ENCODE data around the gene C5orf15.

Gene C5orf15

GRCh38 chr5:133935667-133935940 lies 32.8 kb downstream of the C5orf15 start:
- DNase-seq (ENCODE audit: low read depth), result no peak
- TF ChIP-seq, protein P1, sequence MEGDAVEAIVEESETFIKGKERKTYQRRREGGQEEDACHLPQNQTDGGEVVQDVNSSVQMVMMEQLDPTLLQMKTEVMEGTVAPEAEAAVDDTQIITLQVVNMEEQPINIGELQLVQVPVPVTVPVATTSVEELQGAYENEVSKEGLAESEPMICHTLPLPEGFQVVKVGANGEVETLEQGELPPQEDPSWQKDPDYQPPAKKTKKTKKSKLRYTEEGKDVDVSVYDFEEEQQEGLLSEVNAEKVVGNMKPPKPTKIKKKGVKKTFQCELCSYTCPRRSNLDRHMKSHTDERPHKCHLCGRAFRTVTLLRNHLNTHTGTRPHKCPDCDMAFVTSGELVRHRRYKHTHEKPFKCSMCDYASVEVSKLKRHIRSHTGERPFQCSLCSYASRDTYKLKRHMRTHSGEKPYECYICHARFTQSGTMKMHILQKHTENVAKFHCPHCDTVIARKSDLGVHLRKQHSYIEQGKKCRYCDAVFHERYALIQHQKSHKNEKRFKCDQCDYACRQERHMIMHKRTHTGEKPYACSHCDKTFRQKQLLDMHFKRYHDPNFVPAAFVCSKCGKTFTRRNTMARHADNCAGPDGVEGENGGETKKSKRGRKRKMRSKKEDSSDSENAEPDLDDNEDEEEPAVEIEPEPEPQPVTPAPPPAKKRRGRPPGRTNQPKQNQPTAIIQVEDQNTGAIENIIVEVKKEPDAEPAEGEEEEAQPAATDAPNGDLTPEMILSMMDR (IDR thresholded peaks at IDR 0.05; ENCODE audit: low read depth, low read length, missing control alignments), result no peak
- H3K4me3 ChIP-seq (ENCODE audit: low read depth, low read length), result no peak overlapping the region
- in situ Hi-C loops (cut with HindIII; ENCODE audit: low sequenced_read_pairs), result no loop called here

DNA sequence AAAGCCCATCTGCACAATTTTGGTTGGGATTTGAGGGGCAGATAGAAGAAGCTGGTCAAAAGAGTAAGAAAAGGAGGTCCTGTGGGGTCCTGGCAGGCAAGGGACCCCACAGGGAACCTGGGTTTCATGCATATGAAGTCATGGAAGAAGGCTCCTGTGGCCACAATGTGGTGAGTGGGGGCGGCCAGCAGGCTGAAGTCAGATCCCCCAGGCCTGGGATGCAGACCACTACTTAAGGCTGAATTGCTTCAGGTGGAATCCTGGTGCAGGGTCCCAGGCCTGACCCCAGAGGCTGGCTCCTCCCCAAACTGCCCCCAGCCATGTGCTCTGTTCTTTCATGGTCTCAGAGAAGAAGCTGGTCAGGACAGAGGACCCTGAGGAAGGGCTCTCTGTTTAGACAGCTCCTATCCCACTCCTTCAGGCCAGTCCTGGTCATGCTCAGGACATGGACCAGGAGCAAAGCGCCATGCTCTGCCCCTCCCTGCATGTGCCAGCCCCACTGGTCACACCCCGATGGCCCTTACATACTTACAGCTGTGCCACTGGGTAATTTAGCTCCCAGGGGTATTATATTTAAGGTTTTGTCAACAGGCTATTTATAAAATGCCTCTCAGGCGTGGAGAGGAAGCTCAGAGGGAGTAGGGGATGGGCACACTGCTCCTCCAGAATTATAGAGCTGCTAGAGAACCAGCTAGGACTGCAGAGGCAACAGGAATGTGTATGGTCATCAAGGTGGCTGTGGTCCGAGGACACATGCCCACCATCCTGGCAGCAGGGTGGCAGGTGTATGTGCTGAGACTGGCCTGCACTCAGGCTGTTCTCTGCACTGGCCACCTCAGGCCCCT lies 33.4 kb downstream of the C5orf15 start:
- in situ Hi-C loops (cut with HindIII; ENCODE audit: low sequenced_read_pairs), result no loop called here
- no peak for DNase-seq (ENCODE audit: low read depth)

GRCh38 chr5:133934311-133934710 lies 34.1 kb downstream of the C5orf15 start:
- H3K4me3 ChIP-seq (ENCODE audit: low read depth, low read length), result no peak overlapping the region
- no peak for DNase-seq (ENCODE audit: low read depth)
- in situ Hi-C loops (cut with HindIII; ENCODE audit: low sequenced_read_pairs), result no loop called here
- TF ChIP-seq, protein P1 (IDR thresholded peaks at IDR 0.05; ENCODE audit: low read depth, low read length, missing control alignments), result no peak

More for the DNA sequence above, 33.4 kb downstream of the C5orf15 start:
- H3K4me3 ChIP-seq (ENCODE audit: low read depth, low read length), result no peak overlapping the region
- TF ChIP-seq, protein P1 (IDR thresholded peaks at IDR 0.05; ENCODE audit: low read depth, low read length, missing control alignments), result no peak

GRCh38 chr5:133933670-133934295 lies 34.6 kb downstream of the C5orf15 start:
- no peak overlapping the region for H3K4me3 ChIP-seq (ENCODE audit: low read depth, low read length)
- in situ Hi-C loops (cut with HindIII; ENCODE audit: low sequenced_read_pairs), result no loop called here
- TF ChIP-seq, protein P1 (IDR thresholded peaks at IDR 0.05; ENCODE audit: low read depth, low read length, missing control alignments), result no peak
- no peak for DNase-seq (ENCODE audit: low read depth)

- no peak overlapping the region for H3K4me3 ChIP-seq (ENCODE audit: low read depth, low read length)
- TF ChIP-seq, protein P1 (IDR thresholded peaks at IDR 0.05; ENCODE audit: low read depth, low read length, missing control alignments), result no peak
- no peak for DNase-seq (ENCODE audit: low read depth)
- in situ Hi-C loops (cut with HindIII; ENCODE audit: low sequenced_read_pairs), result no loop called here
These were observed 35.3 kb downstream of the C5orf15 start for GRCh38 chr5:133933169-133933509.

- in situ Hi-C loops (cut with HindIII; ENCODE audit: low sequenced_read_pairs), result no loop called here
- DNase-seq (ENCODE audit: low read depth), result no peak
- TF ChIP-seq, protein P1 (IDR thresholded peaks at IDR 0.05; ENCODE audit: low read depth, low read length, missing control alignments), result no peak
- no peak overlapping the region for H3K4me3 ChIP-seq (ENCODE audit: low read depth, low read length)
These were observed 35.8 kb downstream of the C5orf15 start for GRCh38 chr5:133932441-133933168.

Data from astrocyte of the cerebellum (primary cell).